WTC11 (cell line): Measurements from ENCODE around the gene PAAF1. TPM values are rescaled to one million over a fixed set of nuclear protein-coding genes. Genes with fewer than 3 reads are reported as not detected.

Source experiments
- ATAC-seq: fragments of 200-7000 bp; cut with Tn5 transposase; 2 replicates; pipeline ENCODE4 v1.10.0; 2021; ENCODE audit warnings: mild to moderate bottlenecking, moderate library complexity
- CTCF ChIA-PET: fragments of 300-600 bp; sonication (Branson Sonifier 250); formaldehyde crosslinking; loops from one replicate; lab custom pipeline; 2021; ENCODE audit warnings: antibody characterized with exemption; lab: Charles Lee
- POLR2A ChIA-PET: fragments of 350-600 bp; sonication (Branson Sonifier 250); formaldehyde crosslinking; loops from one replicate; lab custom pipeline; 2021; ENCODE audit warnings: antibody characterized with exemption; lab: Charles Lee
- DNase-seq: peaks from one replicate; pipeline ENCODE4 v3.0.0; 2021; ENCODE audit warnings: low spot score
- H3K27ac Mint-ChIP-seq: 2 replicates; pipeline ENCODE4 v1.8.0; 2021; ENCODE audit warnings: mixed read lengths
- H3K27me3 Mint-ChIP-seq: 2 replicates; pipeline ENCODE4 v1.8.0; 2021; ENCODE audit warnings: low read depth, mild to moderate bottlenecking, moderate library complexity, mixed read lengths
- H3K36me3 Mint-ChIP-seq: 2 replicates; pipeline ENCODE4 v1.8.0; 2021; ENCODE audit warnings: mixed read lengths
- H3K4me1 Mint-ChIP-seq: 2 replicates; pipeline ENCODE4 v1.8.0; 2022; ENCODE audit warnings: mixed read lengths
- H3K4me3 Mint-ChIP-seq: 2 replicates; pipeline ENCODE4 v1.8.0; 2021; ENCODE audit warnings: mild to moderate bottlenecking, moderate library complexity, mixed read lengths
- H3K9me3 Mint-ChIP-seq: 2 replicates; pipeline ENCODE4 v1.8.0; 2021; ENCODE audit warnings: mixed read lengths
- ATF1 ChIP-seq: sonication (generic); formaldehyde crosslinking; IDR thresholded peaks from 2 replicates; pipeline ENCODE4 v1.8.1; 2023; ENCODE audit warnings: mild to moderate bottlenecking, moderate library complexity, missing genetic modification reagents
- ATF6 ChIP-seq: sonication (generic); formaldehyde crosslinking; IDR thresholded peaks from 2 replicates; pipeline ENCODE4 v1.8.1; 2023; ENCODE audit warnings: mild to moderate bottlenecking, missing genetic modification reagents
- CBFB ChIP-seq: sonication (generic); formaldehyde crosslinking; IDR thresholded peaks from 2 replicates; pipeline ENCODE4 v1.8.1; 2022; ENCODE audit warnings: mild to moderate bottlenecking, low read depth, missing genetic modification reagents
- ERG ChIP-seq: fragments of 250-450 bp; sonication (Bioruptor Pico); IDR thresholded peaks from 2 replicates; pipeline ENCODE4 v1.8.0; 2021; ENCODE audit warnings: mild to moderate bottlenecking
- ETV6 ChIP-seq: sonication (generic); formaldehyde crosslinking; IDR thresholded peaks from 2 replicates; pipeline ENCODE4 v1.8.1; 2022; ENCODE audit warnings: mild to moderate bottlenecking, missing genetic modification reagents
- FOXK1 ChIP-seq: sonication (generic); formaldehyde crosslinking; IDR thresholded peaks from 2 replicates; pipeline ENCODE4 v1.8.0; 2022; ENCODE audit warnings: mild to moderate bottlenecking, moderate library complexity, missing genetic modification reagents
- FOXP1 ChIP-seq: sonication (generic); formaldehyde crosslinking; IDR thresholded peaks from 2 replicates; pipeline ENCODE4 v1.8.0; 2022; ENCODE audit warnings: missing genetic modification reagents, mild to moderate bottlenecking, moderate library complexity, borderline replicate concordance
- HMGA2 ChIP-seq: fragments of 250-450 bp; sonication (Bioruptor Pico); IDR thresholded peaks from 2 replicates; pipeline ENCODE4 v1.4.0; 2021; ENCODE audit warnings: mild to moderate bottlenecking, moderate library complexity
- NFYB ChIP-seq: sonication (generic); formaldehyde crosslinking; conservative IDR thresholded peaks from 2 replicates; pipeline ENCODE4 v1.8.0; 2022; ENCODE audit warnings: low read depth, missing genetic modification reagents
- NR3C1 ChIP-seq: sonication (generic); formaldehyde crosslinking; conservative IDR thresholded peaks from 2 replicates; pipeline ENCODE4 v1.8.1; 2023; ENCODE audit warnings: low read depth, mild to moderate bottlenecking, missing genetic modification reagents
- PRDM15 ChIP-seq: sonication (generic); formaldehyde crosslinking; IDR thresholded peaks from 2 replicates; pipeline ENCODE4 v1.8.0; 2022; ENCODE audit warnings: missing genetic modification reagents
- RELA ChIP-seq: sonication (generic); formaldehyde crosslinking; IDR thresholded peaks from 2 replicates; pipeline ENCODE4 v1.8.1; 2022; ENCODE audit warnings: missing genetic modification reagents, mild to moderate bottlenecking, borderline replicate concordance
- SMAD3 ChIP-seq: sonication (generic); formaldehyde crosslinking; IDR thresholded peaks from 2 replicates; pipeline ENCODE4 v1.8.0; 2022; ENCODE audit warnings: missing genetic modification reagents, mild to moderate bottlenecking, borderline replicate concordance
- SOX15 ChIP-seq: fragments of 250-450 bp; sonication (Bioruptor Pico); IDR thresholded peaks from 2 replicates; pipeline ENCODE4 v1.9.0; 2021; ENCODE audit warnings: mild to moderate bottlenecking
- TCF7 ChIP-seq: sonication (generic); formaldehyde crosslinking; IDR thresholded peaks from 2 replicates; pipeline ENCODE4 v1.8.0; 2022; ENCODE audit warnings: mild to moderate bottlenecking, low read depth, missing genetic modification reagents, moderate library complexity
- TEAD4 ChIP-seq: sonication (generic); formaldehyde crosslinking; IDR thresholded peaks from 2 replicates; pipeline ENCODE4 v1.8.0; 2022; ENCODE audit warnings: mild to moderate bottlenecking, missing genetic modification reagents
- USF2 ChIP-seq: sonication (generic); formaldehyde crosslinking; IDR thresholded peaks from 2 replicates; pipeline ENCODE4 v1.8.1; 2023; ENCODE audit warnings: mild to moderate bottlenecking, missing genetic modification reagents, moderate library complexity
- ZBTB21 ChIP-seq: sonication (generic); formaldehyde crosslinking; IDR thresholded peaks from 2 replicates; pipeline ENCODE4 v1.8.1; 2023; ENCODE audit warnings: mild to moderate bottlenecking, missing genetic modification reagents, borderline replicate concordance
- ZNF416 ChIP-seq: fragments of 250-450 bp; sonication (Bioruptor Pico); IDR thresholded peaks from 2 replicates; pipeline ENCODE4 v1.9.0; 2021; ENCODE audit warnings: mild to moderate bottlenecking, inconsistent platforms
- ZNF512 ChIP-seq: sonication (generic); formaldehyde crosslinking; IDR thresholded peaks from 2 replicates; pipeline ENCODE4 v1.8.1; 2022; ENCODE audit warnings: missing genetic modification reagents, borderline replicate concordance
- ZSCAN18 ChIP-seq: fragments of 250-450 bp; sonication (Bioruptor Pico); IDR thresholded peaks from 2 replicates; pipeline ENCODE4 v2.1.2; 2022; ENCODE audit warnings: mild to moderate bottlenecking, moderate library complexity
- total RNA-seq: library from RNA; stranded (reverse); gene quantifications from 3 replicates; pipeline ENCODE4 v1.2.3, GENCODE V29; 2021

PAAF1 gene
- total RNA-seq, 1 experiment from 2014 or later, result 27.7 TPM

GRCh38 chr11:73912026-73912425, 35.2 kb downstream of the PAAF1 start:
- POLR2A ChIA-PET, result no interaction called here
- Mint-ChIP-seq H3K4me1 (no peaks in the 10 kb centered on the region), H3K4me3 (no peak overlapping the region), H3K36me3 (peaks cover 27% of the 10 kb centered on the region), H3K9me3 (no peaks in the 10 kb centered on the region), H3K27me3 (no peaks in the 10 kb centered on the region), H3K27ac (no peak overlapping the region)
- CTCF ChIA-PET, result no interaction called here
- ATAC-seq (no peak), DNase-seq (no peak)
- TF ChIP-seq SOX15 (CRISPR knock-in tag), result no peak
- no peak for TF ChIP-seq ZNF416 (CRISPR knock-in tag)
- TF ChIP-seq PRDM15 (CRISPR knock-in tag), result no peak
- TF ChIP-seq ERG (CRISPR knock-in tag), result no peak
- TF ChIP-seq FOXK1 (CRISPR knock-in tag), result no peak
- no peak for TF ChIP-seq ATF6 (CRISPR knock-in tag)
- TF ChIP-seq ZBTB21 (CRISPR knock-in tag), result no peak

- no peaks in the 10 kb centered on the region for H3K27me3 Mint-ChIP-seq
- H3K36me3 Mint-ChIP-seq, result peaks cover 27% of the 10 kb centered on the region
- TF ChIP-seq TEAD4 (CRISPR knock-in tag) (no peak), TCF7 (CRISPR knock-in tag) (no peak), RELA (CRISPR knock-in tag) (no peak), SMAD3 (no peak), ZNF512 (CRISPR knock-in tag) (no peak), NFYB (no peak)
- TF ChIP-seq, all 79 proteins: peak for 0
- ATAC-seq (no peak), DNase-seq (no peak)
- no peaks in the 10 kb centered on the region for H3K4me1 Mint-ChIP-seq
- ChIA-PET CTCF (interaction anchor here (0.8 kb wide), 1 partner anchor 18 kb away, joined by 3 read pairs; no protein-coding TSS in a partner anchor), POLR2A (no interaction called here)
- no peaks in the 10 kb centered on the region for H3K9me3 Mint-ChIP-seq
- H3K4me3 Mint-ChIP-seq, result no peak overlapping the region
- H3K27ac Mint-ChIP-seq, result no peak overlapping the region
Observed at GRCh38 chr11:73913472-73913871, 36.7 kb downstream of the PAAF1 start.

GRCh38 chr11:73914284-73914683, 37.5 kb downstream of the PAAF1 start:
- DNase-seq (no peak), ATAC-seq (no peak)
- Mint-ChIP-seq H3K4me3 (no peak overlapping the region), H3K27ac (no peak overlapping the region), H3K9me3 (no peaks in the 10 kb centered on the region), H3K36me3 (peaks cover 30% of the 10 kb centered on the region), H3K4me1 (no peaks in the 10 kb centered on the region), H3K27me3 (no peaks in the 10 kb centered on the region)
- POLR2A ChIA-PET, result no interaction called here
- TF ChIP-seq TCF7 (CRISPR knock-in tag) (no peak), ETV6 (CRISPR knock-in tag) (no peak), CBFB (CRISPR knock-in tag) (no peak), ATF1 (CRISPR knock-in tag) (no peak), ERG (CRISPR knock-in tag) (no peak), NR3C1 (CRISPR knock-in tag) (no peak), USF2 (CRISPR knock-in tag) (no peak), ZSCAN18 (CRISPR knock-in tag) (no peak), FOXP1 (no peak), HMGA2 (CRISPR knock-in tag) (no peak)
- CTCF ChIA-PET, result interaction anchor here (0.8 kb wide), 1 partner anchor 17 kb away, joined by 3 read pairs; no protein-coding TSS in a partner anchor
